Renal cortex interstitium (tissue), 3 donors: ENCODE results near the gene SLC66A3. TPM values are rescaled to one million over a fixed set of nuclear protein-coding genes. Genes with fewer than 3 reads are reported as not detected.

Experiments
- polyA plus RNA-seq, 3 donors: library from polyadenylated mRNA; unstranded; fragments of 120-200 nt; gene quantifications; one replicate each; pipeline ENCODE4 v1.2.1, GENCODE V29; 2013; ENCODE audit not compliant: insufficient read length in 3 of 3

Gene SLC66A3
- polyA plus RNA-seq, 3 donors, result 19.3 to 24.4 (median 23.8) TPM

Other genes with a start within 250 kb of the SLC66A3 start
- gene KCNF1, start 243.5 kb upstream of the SLC66A3 start, polyA plus RNA-seq, result 1 to 10 TPM in 2 of 3 donors, under 1 TPM in 1; 1.00 to 1.4 (median 1.2) TPM
- gene ROCK2, start 189.2 kb downstream of the SLC66A3 start, polyA plus RNA-seq, result 10 to 100 TPM; 36.4 to 48.4 (median 39.3) TPM